GM12891 (cell line): Measurements from ENCODE around the gene TLE6.

Experiments
- POLR2A ChIP-seq: IDR thresholded peaks from 2 replicates; pipeline ENCODE4 v1.6.1; 2011; ENCODE audit warnings: low read depth, low read length, control low read depth
- POLR2AphosphoS5 ChIP-seq: IDR thresholded peaks from 2 replicates; pipeline ENCODE4 v1.6.1; 2011; ENCODE audit warnings: low read depth, low read length, control low read depth
- POU2F2 ChIP-seq: IDR thresholded peaks from 2 replicates; pipeline ENCODE4 v1.6.1; 2011; ENCODE audit warnings: low read depth, mild to moderate bottlenecking, control low read depth, low read length, moderate library complexity
- SPI1 ChIP-seq: IDR thresholded peaks from 2 replicates; pipeline ENCODE4 v1.6.1; 2011; ENCODE audit warnings: low read depth, low read length, control low read depth
- TAF1 ChIP-seq: IDR thresholded peaks from 2 replicates; pipeline ENCODE4 v1.6.1; 2011; ENCODE audit warnings: low read depth, low read length, control low read depth

GRCh38 chr19:3033595-3034405, 56.4 kb downstream of the TLE6 start:
- TF ChIP-seq POLR2A: no peak
- TF ChIP-seq POLR2AphosphoS5: no peak
- TF ChIP-seq TAF1: no peak
- no peak for TF ChIP-seq SPI1
- TF ChIP-seq POU2F2: no peak
